Activated effector memory CD4-positive, alpha-beta T cell treated with Interleukin-2 at 50 U/mL for 16 hours (primary cell): ENCODE measurements around the gene OSBPL8.
"Not testable (repeated sequence)": the region's sequence is repeated elsewhere in the genome, so short reads cannot be mapped to it uniquely, and the experiment has no call there.

Experiments used
- DNase-seq: peaks from one replicate; pipeline ENCODE4 v3.0.0-alpha.2; 2020

The OSBPL8 gene

GRCh38 chr12:76413121-76413520, 146.4 kb downstream of the OSBPL8 start:
- DNase-seq: no peak

- no peak for DNase-seq
These were observed 148.8 kb downstream of the OSBPL8 start for GRCh38 chr12:76410781-76411180.

GRCh38 chr12:76410371-76410770, 149.2 kb downstream of the OSBPL8 start:
- no peak for DNase-seq

- no peak for DNase-seq
These were observed 150.5 kb downstream of the OSBPL8 start for GRCh38 chr12:76409074-76409473.

GRCh38 chr12:76407710-76408109, 151.9 kb downstream of the OSBPL8 start:
- no peak for DNase-seq

GRCh38 chr12:76402259-76402658, 157.3 kb downstream of the OSBPL8 start:
- no peak for DNase-seq

- DNase-seq: no peak
These were observed 159.4 kb downstream of the OSBPL8 start for GRCh38 chr12:76400136-76400535.

- no peak for DNase-seq
These were observed 160.5 kb downstream of the OSBPL8 start for GRCh38 chr12:76399040-76399439.

- DNase-seq: no peak
These were observed 161.5 kb downstream of the OSBPL8 start for GRCh38 chr12:76398106-76398505.

- DNase-seq: no peak
These were observed 168.1 kb downstream of the OSBPL8 start for GRCh38 chr12:76391461-76391860.

GRCh38 chr12:76387614-76388013, 172.0 kb downstream of the OSBPL8 start:
- no peak for DNase-seq

- DNase-seq: no peak
These were observed 175.0 kb downstream of the OSBPL8 start for GRCh38 chr12:76384560-76384959.

- DNase-seq: no peak
These were observed 175.6 kb downstream of the OSBPL8 start for GRCh38 chr12:76383988-76384387.

GRCh38 chr12:76379261-76379660, 180.3 kb downstream of the OSBPL8 start:
- no peak for DNase-seq

- not testable (repeated sequence) for DNase-seq
These were observed 182.7 kb downstream of the OSBPL8 start for GRCh38 chr12:76376876-76377275.

- no peak for DNase-seq
These were observed 183.6 kb downstream of the OSBPL8 start for GRCh38 chr12:76375939-76376338.

GRCh38 chr12:76375470-76375869, 184.1 kb downstream of the OSBPL8 start:
- no peak for DNase-seq

GRCh38 chr12:76374386-76375020, 185.1 kb downstream of the OSBPL8 start:
- DNase-seq: no peak

GRCh38 chr12:76368230-76368629, 191.3 kb downstream of the OSBPL8 start:
- DNase-seq: no peak

- DNase-seq: no peak
These were observed 193.4 kb downstream of the OSBPL8 start for GRCh38 chr12:76366163-76366562.

- DNase-seq: not testable (repeated sequence)
These were observed 195.4 kb downstream of the OSBPL8 start for GRCh38 chr12:76364131-76364530.

GRCh38 chr12:76360316-76360715, 199.3 kb downstream of the OSBPL8 start:
- DNase-seq: no peak

- DNase-seq: no peak
These were observed 203.5 kb downstream of the OSBPL8 start for GRCh38 chr12:76356071-76356470.

- DNase-seq: peak; percentile 83
These were observed 211.3 kb downstream of the OSBPL8 start, which contains the start of gene BBS10 for GRCh38 chr12:76348079-76348901. BBS10 (minus strand) TSS chr12:76348415; CDS start chr12:76348358, 57 bp downstream.
